ENCODE data around the gene S100A9.
"Not testable (repeated sequence)": the region's sequence is repeated elsewhere in the genome, so short reads cannot be mapped to it uniquely, and the experiment has no call there.

S100A9 gene

GRCh38 chr1:153407274-153407673, 49.6 kb downstream of the S100A9 start:
- not testable (repeated sequence) for DNase-seq (ENCODE audit: low read depth)
